HepG2 (cell line): ENCODE data around the gene MTA1.

Experiments used
- CEBPB ChIP-seq: IDR thresholded peaks from 2 replicates; pipeline ENCODE4 v1.6.1; 2011; ENCODE audit warnings: low read depth, low read length, improper control_type of control experiment, borderline replicate concordance
- ELF1 ChIP-seq: sonication (generic); formaldehyde crosslinking; IDR thresholded peaks from 2 replicates; pipeline ENCODE4 v1.4.0; 2020; ENCODE audit warnings: missing genetic modification reagents
- JUND ChIP-seq: sonication (generic); formaldehyde crosslinking; IDR thresholded peaks from 2 replicates; pipeline ENCODE4 v1.8.0; 2022; ENCODE audit warnings: mild to moderate bottlenecking, missing genetic modification reagents
- PCBP1 ChIP-seq: fragments of 200-400 bp; formaldehyde crosslinking; IDR thresholded peaks from 2 replicates; pipeline ENCODE4 v1.6.1; 2017; ENCODE audit warnings: mild to moderate bottlenecking, low read depth, low read length, borderline replicate concordance
- TF ChIP-seq, protein P1 (sequence below): sonication (generic); formaldehyde crosslinking; IDR thresholded peaks from 2 replicates; pipeline ENCODE4 v1.5.0; 2020; ENCODE audit warnings: mild to moderate bottlenecking, missing genetic modification reagents, moderate library complexity

DNA sequence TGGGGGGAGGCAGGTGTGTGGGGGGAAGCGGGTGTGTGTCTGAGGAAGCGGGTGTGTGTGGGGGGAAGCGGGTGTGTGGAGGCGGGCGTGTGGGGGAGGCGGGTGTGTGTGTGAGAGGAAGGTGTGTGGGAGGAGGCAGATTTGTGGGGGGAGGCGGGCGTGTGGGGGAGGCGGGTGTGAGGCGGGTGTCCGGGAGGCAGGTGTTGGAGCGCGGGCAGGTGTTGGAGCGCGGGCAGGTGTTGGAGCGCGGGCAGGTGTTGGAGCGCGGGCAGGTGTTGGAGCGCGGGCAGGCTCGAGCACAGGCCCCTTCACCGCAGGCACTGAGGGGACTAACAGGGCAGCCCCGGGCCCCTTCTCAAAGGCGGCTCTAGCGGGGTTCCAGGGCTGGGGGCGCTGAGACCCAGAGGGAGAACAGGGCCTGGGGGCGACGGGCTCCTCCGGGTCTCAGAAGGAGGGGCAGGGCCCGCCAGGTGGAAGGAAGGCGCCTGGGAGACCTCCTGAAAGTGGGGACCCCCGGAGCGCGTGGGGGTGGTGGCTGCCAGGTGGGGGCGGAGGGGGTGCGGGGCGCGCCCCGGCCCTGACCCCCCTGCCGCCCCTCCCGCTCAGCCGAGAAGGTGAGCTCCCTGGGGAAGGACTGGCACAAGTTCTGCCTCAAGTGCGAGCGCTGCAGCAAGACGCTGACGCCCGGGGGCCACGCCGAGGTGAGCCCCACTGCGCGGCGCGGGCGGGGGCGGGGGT lies 58.2 kb downstream of the MTA1 start:
- no peak for TF ChIP-seq JUND (CRISPR knock-in tag)
- TF ChIP-seq, protein P1, sequence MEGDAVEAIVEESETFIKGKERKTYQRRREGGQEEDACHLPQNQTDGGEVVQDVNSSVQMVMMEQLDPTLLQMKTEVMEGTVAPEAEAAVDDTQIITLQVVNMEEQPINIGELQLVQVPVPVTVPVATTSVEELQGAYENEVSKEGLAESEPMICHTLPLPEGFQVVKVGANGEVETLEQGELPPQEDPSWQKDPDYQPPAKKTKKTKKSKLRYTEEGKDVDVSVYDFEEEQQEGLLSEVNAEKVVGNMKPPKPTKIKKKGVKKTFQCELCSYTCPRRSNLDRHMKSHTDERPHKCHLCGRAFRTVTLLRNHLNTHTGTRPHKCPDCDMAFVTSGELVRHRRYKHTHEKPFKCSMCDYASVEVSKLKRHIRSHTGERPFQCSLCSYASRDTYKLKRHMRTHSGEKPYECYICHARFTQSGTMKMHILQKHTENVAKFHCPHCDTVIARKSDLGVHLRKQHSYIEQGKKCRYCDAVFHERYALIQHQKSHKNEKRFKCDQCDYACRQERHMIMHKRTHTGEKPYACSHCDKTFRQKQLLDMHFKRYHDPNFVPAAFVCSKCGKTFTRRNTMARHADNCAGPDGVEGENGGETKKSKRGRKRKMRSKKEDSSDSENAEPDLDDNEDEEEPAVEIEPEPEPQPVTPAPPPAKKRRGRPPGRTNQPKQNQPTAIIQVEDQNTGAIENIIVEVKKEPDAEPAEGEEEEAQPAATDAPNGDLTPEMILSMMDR (CRISPR knock-in tag), result no peak
- TF ChIP-seq ELF1 (CRISPR knock-in tag), result no peak
- no peak for TF ChIP-seq PCBP1
- TF ChIP-seq CEBPB, result no peak
